CD4-positive, alpha-beta T cell treated with Interleukin-21 for 1 hour (primary cell): ENCODE data around the gene ZNF398.
"Not testable (repeated sequence)": the region's sequence is repeated elsewhere in the genome, so short reads cannot be mapped to it uniquely, and the experiment has no call there.

ENCODE experiments used
- DNase-seq: peaks from one replicate; pipeline ENCODE4 v3.0.0-alpha.2; 2020

Gene ZNF398, protein sequence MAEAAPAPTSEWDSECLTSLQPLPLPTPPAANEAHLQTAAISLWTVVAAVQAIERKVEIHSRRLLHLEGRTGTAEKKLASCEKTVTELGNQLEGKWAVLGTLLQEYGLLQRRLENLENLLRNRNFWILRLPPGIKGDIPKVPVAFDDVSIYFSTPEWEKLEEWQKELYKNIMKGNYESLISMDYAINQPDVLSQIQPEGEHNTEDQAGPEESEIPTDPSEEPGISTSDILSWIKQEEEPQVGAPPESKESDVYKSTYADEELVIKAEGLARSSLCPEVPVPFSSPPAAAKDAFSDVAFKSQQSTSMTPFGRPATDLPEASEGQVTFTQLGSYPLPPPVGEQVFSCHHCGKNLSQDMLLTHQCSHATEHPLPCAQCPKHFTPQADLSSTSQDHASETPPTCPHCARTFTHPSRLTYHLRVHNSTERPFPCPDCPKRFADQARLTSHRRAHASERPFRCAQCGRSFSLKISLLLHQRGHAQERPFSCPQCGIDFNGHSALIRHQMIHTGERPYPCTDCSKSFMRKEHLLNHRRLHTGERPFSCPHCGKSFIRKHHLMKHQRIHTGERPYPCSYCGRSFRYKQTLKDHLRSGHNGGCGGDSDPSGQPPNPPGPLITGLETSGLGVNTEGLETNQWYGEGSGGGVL

GRCh38 chr7:149147072-149147751 lies at the start of gene ZNF398:
Gene ZNF398, plus strand, starts transcription at chr7:149147453. Its CDS starts 290 bp downstream, at chr7:149147743.
- peak; percentile 88 for DNase-seq

DNA sequence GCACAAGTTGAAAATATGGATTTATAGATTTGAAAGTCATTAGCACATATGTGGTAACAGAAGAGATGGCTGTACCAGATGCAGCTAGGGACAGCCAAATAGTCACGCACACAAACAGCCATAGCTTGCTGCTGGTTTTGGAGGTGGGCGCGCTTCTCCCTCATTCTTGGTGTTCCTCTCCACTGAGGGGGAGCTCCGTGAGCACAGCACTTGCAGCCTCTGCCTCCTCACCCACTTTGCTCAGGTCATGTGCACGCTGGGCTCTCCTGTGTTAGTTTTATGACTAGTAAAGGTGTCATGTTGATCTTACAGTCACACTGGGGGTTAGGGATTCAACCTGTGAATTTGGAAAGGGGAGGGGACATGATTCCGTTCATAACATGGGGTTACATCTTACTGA lies 48.2 kb upstream of the ZNF398 start:
- DNase-seq: no peak

- no peak for DNase-seq
Measured at GRCh38 chr7:149100821-149101220, 46.4 kb upstream of the ZNF398 start.

DNA sequence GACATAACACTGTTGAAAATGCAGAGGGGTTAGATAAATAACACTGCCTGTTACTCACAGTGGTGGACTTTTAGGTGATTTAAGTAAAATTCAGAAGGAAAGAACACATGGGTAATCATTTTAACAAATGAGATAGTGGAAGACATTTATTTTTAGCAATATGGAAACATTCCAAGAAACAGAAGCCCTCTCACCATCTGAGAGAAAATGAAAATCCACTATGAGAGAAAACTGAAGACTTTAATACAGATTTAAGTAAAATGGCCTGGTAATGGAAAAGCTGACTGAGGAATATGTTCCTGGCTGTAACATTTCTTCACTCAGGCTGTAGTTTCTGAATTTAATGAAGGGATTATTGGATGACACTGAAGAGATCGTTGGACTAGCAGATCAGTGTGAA lies 44.6 kb upstream of the ZNF398 start:
- DNase-seq: no peak

GRCh38 chr7:149103424-149103823 lies 43.8 kb upstream of the ZNF398 start:
- DNase-seq: no peak

DNA sequence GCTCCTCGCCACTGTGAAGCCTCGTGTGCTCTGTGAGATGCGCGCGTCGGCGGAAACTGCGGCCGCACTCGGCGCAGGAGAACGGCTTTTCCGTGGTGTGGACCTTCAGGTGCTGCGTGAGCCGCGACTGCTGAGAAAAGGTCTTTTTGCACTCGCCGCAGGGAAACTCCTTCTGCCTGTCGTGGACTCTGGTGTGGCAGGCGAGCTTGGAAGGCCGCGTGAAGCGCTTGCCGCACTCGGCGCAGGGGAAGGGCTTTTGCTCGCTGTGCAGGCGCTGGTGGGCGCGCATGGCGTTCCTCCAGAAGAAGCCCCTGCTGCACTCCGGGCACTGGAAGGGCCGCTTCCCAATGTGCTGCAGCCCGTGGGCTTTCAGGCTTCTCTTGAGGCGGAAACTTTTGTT lies 43.0 kb upstream of the ZNF398 start:
- DNase-seq: no peak

GRCh38 chr7:149104749-149105148 lies 42.5 kb upstream of the ZNF398 start:
- no peak for DNase-seq

DNA sequence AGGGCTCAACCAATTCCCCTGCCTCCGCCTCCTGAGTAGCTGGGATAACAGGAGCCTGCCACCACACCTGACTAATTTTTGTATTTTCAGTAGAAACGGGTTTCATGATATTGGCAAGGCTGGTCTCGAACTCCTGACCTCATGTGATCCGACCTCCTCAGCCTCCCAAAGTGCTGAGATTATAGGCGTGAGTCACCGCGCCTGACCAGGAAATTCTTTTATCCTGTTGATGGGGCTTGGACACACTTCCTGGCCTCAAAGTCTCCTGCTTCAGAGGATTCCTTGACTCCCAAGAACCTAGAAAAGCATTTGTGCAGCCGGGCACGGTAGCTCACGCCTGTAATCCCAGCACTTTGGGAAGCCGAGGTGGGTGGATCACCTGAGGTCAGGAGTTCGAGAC lies 37.3 kb upstream of the ZNF398 start:
- DNase-seq: no peak

GRCh38 chr7:149125189-149125862 lies 21.9 kb upstream of the ZNF398 start:
- no peak for DNase-seq

DNA sequence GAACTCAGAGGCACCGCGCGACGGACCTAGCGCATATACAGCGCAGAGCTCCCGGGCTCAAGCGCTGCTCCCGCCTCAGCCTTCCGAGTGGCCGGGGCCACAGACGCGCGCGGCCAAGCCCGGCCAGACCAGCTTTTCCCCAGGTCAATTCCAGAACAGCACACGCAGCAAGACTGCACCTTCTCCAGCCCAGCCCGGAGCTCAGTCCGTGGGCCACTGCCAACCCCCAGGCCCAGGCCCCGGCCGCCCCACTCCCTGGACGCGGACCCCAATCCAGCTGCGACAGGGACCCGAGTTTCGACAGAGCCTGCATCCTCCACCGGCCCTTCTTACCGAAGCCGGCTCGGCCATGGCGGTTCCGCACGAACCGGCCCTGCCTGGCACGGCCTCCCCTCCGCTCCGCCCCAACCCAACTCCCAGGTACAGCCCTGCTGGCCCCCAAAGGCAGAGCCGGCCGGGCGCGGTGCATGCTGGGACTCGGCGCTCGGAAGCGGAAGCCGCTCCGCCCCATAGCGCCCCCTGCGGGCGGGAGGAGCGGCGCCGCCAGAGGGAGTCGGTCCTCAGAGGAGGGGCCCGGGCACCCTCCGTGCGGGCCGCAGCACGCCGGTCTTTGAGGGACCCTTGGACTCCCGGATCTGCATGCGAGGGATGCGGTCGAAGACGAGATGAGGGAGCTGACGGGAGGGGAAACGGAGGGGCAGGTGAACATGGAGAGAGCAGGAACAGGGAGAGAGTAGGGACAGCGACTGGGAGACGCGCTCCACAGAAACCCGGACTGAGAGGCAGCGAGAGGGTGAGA lies 21.2 kb upstream of the ZNF398 start, which contains the start of gene ZNF425:
Gene ZNF425, minus strand, starts transcription at position 462 of the 799 bp plus-strand sequence. Its CDS starts 111 bp downstream, at position 351.
- DNase-seq: peak; percentile 94

- peak; percentile 63 for DNase-seq
Measured at GRCh38 chr7:149126662-149127266, 20.5 kb upstream of the ZNF398 start.

- DNase-seq: no peak
Measured at GRCh38 chr7:149130572-149131198, 16.6 kb upstream of the ZNF398 start.

- DNase-seq: no peak
Measured at GRCh38 chr7:149133028-149133710, 14.1 kb upstream of the ZNF398 start.

DNA sequence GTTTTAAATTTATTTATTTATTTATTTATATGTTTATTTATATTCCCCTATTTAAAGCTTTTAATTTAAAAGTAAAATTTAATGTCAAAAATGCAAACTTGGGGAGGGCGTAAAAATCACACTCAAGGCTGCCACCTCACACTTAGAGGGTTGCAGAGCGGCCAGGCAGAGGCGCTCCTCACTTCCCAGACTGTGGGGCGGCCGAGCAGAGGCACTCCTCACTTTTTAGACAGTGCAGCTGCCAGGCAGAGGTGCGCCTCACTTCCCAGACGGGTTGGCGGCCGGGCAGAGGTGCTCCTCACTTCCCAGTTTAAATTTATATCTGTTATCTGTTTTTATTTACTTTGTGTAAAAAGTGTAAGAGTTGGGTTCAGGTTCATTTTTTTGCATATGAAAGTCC lies 11.1 kb upstream of the ZNF398 start:
- no peak for DNase-seq

GRCh38 chr7:149140831-149141230 lies 6.4 kb upstream of the ZNF398 start:
- no peak for DNase-seq

GRCh38 chr7:149141893-149142292 lies 5.4 kb upstream of the ZNF398 start:
- no peak for DNase-seq

DNA sequence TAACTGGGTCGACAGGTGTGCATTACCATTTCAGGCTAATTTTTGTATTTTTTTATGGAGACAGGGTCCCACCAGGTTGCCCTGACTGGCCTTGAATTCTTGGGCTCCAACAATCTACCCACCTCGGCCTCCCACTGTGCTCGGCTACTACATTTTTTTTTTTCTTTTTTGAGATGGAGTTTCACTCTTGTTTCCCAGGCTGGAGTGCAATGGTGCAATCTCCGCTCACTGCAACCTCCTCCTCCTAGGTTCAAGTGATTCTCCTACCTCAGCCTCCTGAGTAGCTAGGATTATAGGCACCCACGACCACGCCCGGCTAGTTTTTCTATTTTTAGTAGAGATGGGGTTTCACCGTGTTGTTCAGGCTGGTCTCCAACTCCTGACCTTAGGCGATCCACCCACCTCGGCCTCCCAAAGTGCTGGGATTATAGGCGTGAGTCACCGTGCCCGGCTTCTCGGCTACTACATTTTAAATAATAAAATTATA lies 2.8 kb upstream of the ZNF398 start:
- DNase-seq: not testable (repeated sequence)

DNA sequence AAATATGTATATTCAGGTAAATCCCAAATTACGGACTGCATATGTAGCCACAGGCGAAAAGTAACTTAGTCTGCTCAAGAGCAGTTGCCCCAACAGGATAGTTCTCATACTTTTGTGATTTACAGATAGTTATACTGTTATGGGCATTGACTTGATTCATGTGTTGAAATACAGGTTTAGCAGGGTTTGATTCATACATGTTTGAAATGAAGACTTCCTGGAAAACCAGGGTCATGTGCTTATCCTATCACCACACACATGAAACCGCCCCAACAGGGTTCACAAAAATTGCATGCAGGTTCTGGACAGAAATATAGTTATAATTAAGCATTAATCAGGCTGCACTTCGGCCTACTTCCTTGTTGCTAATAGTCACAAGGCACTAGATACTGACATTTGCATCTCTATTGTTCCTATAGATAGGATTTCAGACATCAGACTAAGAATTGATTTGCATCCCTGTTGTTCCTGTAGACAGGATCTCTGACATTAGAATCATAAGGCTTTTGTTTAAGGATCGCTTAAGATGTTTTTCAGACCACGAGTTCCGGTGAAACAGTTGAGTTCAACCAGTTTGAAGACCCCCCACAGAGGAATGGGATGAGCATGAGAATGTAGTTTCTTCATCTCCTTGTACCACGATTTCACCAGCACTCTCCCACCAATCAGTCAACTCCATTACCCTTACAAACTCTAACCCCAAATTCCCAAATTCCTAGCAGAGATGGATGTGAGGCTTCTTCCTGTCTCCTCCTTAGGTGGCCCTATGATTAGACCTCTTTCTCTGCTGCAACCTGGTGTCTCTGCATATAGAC lies 2.0 kb upstream of the ZNF398 start:
- no peak for DNase-seq
